ENCODE measurements around the gene HYCC1.
"Not testable (repeated sequence)": the region's sequence is repeated elsewhere in the genome, so short reads cannot be mapped to it uniquely, and the experiment has no call there.

Gene HYCC1

DNA sequence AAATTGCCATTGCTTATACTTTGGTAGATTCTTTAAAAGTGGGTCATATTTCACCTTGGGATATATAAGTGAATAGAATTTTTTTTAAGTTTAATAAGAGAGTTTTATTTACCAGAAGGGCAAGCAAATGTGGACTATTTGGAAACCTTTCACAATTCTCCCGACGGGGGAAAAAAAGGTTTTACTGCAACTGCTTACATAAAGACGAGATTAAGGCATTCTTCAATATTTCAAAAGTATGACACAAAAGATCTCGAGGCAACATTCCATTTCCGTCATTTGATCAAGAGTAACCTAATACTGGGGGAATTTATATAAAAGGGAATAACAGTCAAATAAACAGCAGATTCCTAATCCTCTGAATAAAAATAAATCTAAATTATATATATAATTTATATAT is 28.5 kb downstream of the HYCC1 start:
- DNase-seq (ENCODE audit: low read depth in 2 of 2): no peak

GRCh38 chr7:22983257-22983855 is 30.6 kb downstream of the HYCC1 start:
- no peak for DNase-seq (ENCODE audit: low read depth in 2 of 2)

DNA sequence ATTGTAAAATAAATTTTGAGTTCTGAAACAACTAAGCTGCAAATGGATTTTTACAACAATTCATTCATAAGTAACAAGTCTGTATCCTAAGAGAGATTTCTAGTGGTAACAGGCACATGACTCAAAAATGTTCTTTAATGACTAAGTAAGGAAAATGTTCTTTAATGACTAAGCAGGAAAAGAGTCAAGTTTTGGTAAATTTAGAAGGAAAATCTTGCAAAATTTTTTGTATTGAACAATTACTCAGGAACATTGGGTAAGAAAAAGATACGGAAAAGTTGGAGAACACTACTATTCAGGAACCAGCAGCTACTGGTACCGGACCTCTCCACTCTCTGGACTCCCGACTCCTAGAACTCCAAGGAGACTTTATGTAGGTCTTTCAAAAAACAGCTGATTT is 33.5 kb downstream of the HYCC1 start:
- no peak for DNase-seq (ENCODE audit: low read depth in 2 of 2)

DNA sequence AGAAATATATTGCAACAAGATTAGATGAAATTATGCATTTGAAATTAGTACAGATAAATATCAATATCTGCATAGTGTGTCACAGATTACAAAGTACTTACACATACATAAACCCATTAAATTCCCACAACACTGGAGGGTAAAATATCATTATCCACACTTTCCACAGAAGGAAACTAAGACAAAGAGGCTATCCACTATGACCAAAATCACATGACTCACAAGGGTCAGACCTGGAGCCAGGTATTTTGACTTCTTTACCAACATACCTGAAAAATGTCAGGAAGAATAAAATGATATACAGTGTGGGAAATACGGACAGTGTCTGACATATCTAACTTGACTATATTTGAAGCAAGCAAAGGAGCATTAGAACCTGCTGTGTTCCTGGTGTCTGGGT is 34.1 kb downstream of the HYCC1 start:
- no peak for DNase-seq (ENCODE audit: low read depth in 2 of 2)

DNA sequence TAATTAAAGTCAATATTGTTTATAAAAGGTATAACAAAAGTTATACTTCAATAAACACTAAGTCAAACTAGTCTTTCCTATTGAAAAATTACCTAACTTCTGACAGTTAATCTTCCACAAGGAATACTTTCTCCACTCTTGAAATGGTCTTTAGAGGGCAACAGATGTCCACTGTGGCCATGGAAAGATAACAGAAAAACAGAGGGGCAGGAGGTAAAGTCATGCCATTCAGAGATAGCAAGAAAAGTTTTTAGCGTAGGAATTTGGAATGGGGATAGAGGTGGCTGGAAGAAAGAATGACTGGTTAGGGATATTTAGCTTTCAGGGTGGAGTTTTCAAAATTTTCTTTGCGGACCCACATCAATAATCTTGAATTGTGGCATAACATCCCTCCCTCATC is 34.7 kb downstream of the HYCC1 start:
- no peak for DNase-seq (ENCODE audit: low read depth in 2 of 2)

DNA sequence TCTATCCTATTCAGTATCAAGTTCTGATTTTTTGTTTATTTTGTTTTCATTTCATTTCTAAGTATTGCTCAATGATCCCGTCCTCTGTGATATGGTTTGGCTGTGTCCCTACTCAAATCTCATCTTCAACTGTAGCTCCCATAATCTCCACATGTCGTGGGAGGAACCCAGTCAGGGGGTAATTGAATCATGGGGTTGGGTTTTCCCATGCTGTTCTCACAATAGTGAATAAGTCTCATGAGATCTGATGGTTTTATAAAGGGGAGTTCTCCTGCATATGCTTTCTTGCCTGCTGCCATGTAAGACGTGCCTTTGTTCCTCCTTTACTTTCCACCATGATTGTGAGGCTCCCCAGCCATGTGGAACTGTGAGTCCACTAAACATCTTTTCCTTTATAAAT is 39.3 kb downstream of the HYCC1 start:
- DNase-seq (ENCODE audit: low read depth in 2 of 2): not testable (repeated sequence)

DNA sequence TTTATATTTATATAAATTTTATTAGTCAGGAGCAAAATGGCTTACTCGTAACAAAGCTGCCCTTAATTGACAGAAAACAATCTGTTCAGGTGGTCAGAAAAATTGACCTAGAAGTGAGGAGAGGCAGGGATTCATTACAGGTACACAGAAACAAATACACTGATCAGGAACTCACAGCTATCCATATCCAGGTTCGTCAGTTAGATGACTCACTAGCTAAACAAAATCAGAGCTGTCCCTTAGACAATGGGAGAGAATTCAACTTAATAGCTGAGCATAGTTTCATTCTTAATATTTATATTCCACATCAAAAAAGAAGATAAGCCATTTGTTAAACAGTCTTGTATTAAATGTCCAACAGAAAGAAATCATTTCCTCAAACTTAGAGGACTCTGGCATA is 41.7 kb downstream of the HYCC1 start:
- no peak for DNase-seq (ENCODE audit: low read depth in 2 of 2)

GRCh38 chr7:22969010-22969431 is 44.9 kb downstream of the HYCC1 start:
- DNase-seq (ENCODE audit: low read depth in 2 of 2): no peak

All from activated CD4-positive, alpha-beta T cell treated with anti-CD3 and anti-CD28 coated beads for 24 hours (primary cell).